ENCODE measurements around the gene SPTBN1.

SPTBN1 gene

DNA sequence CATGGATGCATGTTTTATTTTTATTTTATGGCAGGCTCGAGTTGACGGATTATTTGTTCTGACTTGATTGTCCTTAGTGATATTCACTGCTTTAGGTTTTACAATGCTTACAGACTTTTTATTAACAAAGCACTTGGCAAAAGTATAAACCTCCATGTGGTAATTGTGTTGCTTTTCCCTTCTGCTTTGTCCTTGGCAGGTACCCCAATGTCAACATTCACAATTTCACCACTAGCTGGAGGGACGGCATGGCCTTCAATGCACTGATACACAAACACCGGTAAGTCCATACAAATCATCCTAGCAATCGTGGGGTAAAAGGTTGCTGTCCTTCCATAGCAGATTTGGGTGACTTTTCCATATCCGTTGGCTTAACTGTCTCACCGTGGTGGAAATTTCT lies 161.3 kb downstream of the SPTBN1 start:
- no peak for DNase-seq

- DNase-seq: no peak
Measured at GRCh38 chr2:54618646-54619565, 162.8 kb downstream of the SPTBN1 start.

- DNase-seq: no peak
Measured at GRCh38 chr2:54619660-54620231, 163.6 kb downstream of the SPTBN1 start.

GRCh38 chr2:54620948-54621347 lies 164.8 kb downstream of the SPTBN1 start:
- DNase-seq: no peak

DNA sequence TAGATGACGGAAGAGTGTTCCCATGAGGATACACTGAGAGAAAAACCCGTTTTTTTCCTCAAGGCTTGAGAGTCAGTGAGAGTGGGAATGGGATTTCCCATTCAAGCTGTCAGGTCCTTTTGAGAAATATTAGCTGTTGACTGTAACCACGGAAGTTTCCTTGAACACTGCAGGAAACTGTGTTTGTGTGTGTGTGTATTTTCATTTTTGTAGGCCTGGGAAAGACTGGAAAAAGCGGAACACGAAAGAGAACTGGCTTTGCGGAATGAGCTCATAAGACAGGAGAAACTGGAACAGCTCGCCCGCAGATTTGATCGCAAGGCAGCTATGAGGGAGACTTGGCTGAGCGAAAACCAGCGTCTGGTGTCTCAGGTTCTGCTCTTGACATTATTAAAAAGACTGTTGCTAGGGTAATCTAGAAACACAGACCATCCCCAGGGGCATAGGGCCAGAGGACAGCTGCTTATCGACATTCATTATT lies 168.5 kb downstream of the SPTBN1 start:
- no peak for DNase-seq

GRCh38 chr2:54626131-54626530 lies 170.0 kb downstream of the SPTBN1 start:
- no peak for DNase-seq

GRCh38 chr2:54626884-54627283 lies 170.8 kb downstream of the SPTBN1 start:
- DNase-seq: no peak

DNA sequence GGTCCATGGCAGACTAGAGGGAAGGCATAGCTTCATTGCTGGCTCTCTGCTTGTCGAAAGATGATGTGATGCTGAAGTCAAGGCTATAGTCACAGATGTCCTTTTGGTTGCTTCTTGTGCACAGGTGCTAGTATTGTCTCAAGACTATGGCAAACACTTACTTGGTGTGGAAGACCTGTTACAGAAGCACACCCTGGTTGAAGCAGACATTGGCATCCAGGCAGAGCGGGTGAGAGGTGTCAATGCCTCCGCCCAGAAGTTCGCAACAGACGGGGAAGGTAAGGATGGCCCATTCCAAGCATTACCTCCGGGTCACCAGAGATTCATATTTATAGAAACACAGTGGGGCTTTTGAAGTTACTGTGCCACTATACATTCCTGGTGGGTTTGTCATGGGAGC lies 171.8 kb downstream of the SPTBN1 start:
- no peak for DNase-seq

GRCh38 chr2:54628418-54628817 lies 172.3 kb downstream of the SPTBN1 start:
- DNase-seq: no peak

DNA sequence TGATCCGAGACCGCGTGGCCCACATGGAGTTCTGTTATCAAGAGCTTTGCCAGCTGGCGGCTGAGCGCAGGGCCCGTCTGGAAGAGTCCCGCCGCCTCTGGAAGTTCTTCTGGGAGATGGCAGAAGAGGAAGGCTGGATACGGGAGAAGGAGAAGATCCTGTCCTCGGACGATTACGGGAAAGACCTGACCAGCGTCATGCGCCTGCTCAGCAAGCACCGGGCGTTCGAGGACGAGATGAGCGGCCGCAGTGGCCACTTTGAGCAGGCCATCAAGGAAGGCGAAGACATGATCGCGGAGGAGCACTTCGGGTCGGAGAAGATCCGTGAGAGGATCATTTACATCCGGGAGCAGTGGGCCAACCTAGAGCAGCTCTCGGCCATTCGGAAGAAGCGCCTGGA lies 172.8 kb downstream of the SPTBN1 start:
- DNase-seq: no peak

GRCh38 chr2:54629390-54629789 lies 173.3 kb downstream of the SPTBN1 start:
- no peak for DNase-seq

GRCh38 chr2:54629914-54630857 lies 174.1 kb downstream of the SPTBN1 start:
- DNase-seq: no peak

GRCh38 chr2:54630858-54631497 lies 174.9 kb downstream of the SPTBN1 start:
- DNase-seq: no peak

DNA sequence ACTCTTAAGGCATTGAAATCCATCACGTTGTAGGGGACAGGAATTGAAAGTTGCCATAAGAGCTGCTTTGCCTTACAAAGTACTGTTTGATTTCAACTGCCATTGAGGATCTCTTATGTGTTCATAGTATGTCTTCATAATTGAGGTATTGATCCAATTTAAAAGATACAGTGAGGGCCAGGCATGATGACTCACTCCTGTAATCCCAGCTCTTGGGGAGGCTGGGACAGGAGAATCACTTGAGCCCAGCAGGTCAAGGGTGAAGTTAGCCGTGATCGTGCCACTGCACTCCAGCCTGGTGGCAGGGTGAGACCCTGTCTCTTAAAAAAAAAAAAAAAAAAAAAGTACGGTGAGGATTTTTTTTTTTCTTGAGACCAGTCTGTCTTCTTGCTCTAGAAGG lies 175.6 kb downstream of the SPTBN1 start:
- DNase-seq: no peak

DNA sequence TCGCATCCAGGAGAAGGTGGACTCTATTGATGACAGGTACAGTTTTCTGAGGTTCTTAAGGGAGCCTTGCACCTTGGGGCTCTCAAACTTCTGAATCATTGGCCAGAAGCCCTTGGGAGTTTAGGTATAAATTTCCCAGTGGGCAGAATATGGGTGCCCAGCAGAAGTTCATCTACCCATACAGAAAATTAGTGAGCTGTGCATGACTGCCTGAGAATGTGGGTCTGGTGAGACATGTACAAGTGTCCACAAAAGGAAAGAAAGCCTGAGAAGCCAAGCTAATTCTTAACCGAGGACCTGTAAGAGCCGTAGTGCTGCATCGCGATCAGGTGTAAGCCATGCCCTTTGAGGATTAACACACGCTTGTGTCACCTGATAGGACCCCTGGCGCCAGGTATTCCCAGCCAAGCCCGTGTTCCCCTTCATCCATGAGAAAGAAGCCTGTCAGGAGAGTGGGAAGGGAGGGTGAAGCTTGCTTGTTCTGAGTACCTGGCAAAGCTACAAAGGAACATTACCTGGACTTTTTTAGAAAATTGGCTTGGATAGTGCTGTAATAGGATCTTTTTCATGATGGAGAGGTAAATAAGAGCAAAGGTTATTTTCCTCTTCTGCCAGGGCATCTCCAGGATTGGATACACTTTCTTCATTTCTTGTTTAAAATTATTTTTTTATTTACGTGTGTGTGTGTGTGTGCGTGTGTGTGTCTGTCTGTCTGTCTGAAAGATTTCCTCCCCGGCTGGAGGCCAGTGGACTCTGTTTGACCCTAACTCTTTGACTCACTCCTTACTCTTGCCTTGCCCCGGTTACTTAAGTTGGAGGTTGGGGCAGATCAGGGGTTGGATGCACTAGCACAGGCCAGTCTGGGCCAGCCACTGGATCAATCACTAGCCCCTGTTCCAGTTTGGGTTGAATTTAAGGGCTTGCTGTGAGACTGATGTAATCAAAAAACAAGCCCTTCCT lies 176.9 kb downstream of the SPTBN1 start:
- DNase-seq: no peak

DNA sequence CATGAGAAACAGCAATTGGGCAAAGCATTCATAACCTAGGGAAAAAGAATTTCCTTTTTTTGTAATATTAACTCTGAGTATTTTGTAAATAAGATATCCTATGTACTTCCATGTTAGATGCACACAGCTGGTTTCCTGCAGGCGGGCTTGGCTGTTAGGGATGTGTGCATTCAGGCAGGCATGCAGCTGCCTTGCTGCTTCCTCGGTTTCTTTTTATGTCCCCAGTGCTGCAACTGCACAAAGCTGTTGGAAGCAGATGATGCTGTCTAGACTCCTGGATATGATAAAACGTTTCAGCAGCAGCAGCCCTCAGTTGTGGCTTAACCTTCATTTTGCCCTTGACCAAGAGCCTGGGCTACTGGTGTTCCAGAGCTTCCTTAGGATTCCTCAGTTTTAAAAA lies 177.9 kb downstream of the SPTBN1 start:
- no peak for DNase-seq

GRCh38 chr2:54634564-54635511 lies 178.7 kb downstream of the SPTBN1 start:
- DNase-seq: no peak

DNA sequence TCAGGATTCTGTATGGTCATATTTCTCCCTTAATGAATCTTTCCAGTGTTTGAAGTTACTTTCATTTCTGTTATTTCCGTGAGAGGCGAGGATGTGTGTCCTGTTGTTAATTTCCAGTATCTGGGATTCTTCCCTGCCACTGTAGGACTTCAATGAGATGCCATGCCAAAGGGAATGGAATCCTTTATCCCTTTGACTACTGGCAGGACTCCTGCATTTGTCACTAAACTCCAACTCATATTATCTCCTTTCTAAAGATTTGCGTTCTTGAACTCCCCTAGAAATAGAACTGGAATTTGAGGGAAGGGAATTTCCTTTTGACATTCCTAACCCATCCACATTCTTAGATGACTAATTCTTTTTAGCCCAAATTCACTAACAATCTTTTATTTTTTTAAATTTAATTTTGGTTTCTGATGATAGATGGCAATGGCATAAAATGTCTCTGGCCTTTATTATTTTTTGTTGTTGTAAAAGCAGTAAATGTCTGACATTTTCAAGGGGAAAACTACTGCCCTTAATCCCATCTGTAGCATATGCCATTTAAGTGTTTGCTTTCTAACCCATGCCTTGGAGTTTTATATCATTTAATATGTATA lies 179.5 kb downstream of the SPTBN1 start:
- DNase-seq: no peak

DNA sequence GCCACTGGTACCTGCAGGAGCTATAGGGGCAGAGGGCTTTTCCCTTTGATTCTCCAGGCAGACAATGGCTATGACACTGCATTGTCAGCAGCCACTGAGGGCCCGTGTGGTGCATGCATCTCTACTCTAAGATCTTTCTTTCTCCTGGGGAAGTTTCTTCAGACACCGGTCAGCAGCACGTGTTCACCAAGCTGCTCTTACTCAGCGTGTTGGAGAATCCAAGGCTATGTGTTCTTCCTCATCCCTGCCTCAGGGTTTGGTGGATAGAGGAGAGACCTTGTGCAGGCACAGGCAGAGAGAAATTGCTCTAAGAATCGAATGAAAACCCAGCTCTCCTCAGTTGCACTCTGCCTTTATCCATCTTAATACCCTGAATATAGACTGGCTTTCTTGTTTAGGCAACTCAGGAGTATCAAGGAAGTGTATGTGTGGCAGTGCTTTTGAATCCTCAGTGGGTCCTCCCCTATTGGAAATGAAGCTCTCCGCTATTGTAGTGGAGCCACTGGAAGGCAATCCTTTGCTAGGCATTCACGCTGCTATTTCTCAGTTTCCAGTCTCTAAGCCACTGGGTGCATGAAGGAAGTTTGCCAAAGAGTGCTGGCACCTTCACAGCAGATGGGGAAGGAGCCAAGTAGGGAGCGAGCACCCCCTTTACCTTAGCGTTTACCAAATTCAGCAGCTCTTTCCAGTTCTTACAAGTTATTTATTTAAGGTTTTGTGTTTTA lies 180.4 kb downstream of the SPTBN1 start:
- DNase-seq: no peak
